Fibroblast of lung (primary cell): ENCODE data around the gene SCIN. TPM values are rescaled to one million over a fixed set of nuclear protein-coding genes. Genes with fewer than 3 reads are reported as not detected.
"Not testable (repeated sequence)": the region's sequence is repeated elsewhere in the genome, so short reads cannot be mapped to it uniquely, and the experiment has no call there.

Experiments
- DNase-seq, 2 donors: peaks; one replicate each; pipeline versions ENCODE4 v3.0.0 to v3.0.0-alpha.2; 2010; ENCODE audit warnings: low read depth in 2 of 2
- H2AFZ ChIP-seq: 2 replicates; pipeline ENCODE4 v1.5.1; 2012; ENCODE audit warnings: low read length, control low read depth, inconsistent platforms
- H3K27ac ChIP-seq: 2 replicates; pipeline ENCODE4 v1.5.1; 2011; ENCODE audit warnings: low read length, control low read depth; ENCODE audit not compliant: insufficient read depth
- H3K27me3 ChIP-seq: 2 replicates; pipeline ENCODE4 v1.5.1; 2011; ENCODE audit warnings: mild to moderate bottlenecking, low read length; ENCODE audit not compliant: control insufficient read depth, insufficient read depth
- H3K36me3 ChIP-seq: 2 replicates; pipeline ENCODE4 v1.5.1; 2011; ENCODE audit warnings: low read length; ENCODE audit not compliant: control insufficient read depth, insufficient read depth
- H3K4me1 ChIP-seq: 2 replicates; pipeline ENCODE4 v1.5.1; 2011; ENCODE audit warnings: low read length; ENCODE audit not compliant: control insufficient read depth, insufficient read depth; ENCODE audit errors: extremely low read depth
- H3K4me2 ChIP-seq: 2 replicates; pipeline ENCODE4 v1.5.1; 2011; ENCODE audit warnings: low read length, control low read depth; ENCODE audit not compliant: insufficient read depth; ENCODE audit errors: extremely low read depth
- H3K4me3 ChIP-seq, 4 experiments: fragments of 200-600 bp in 1 of 4; sonication (generic) in 1 of 4; replicated peaks in 1 of 4; 2 replicates each; pipeline ENCODE4 v1.5.1; 2011 to 2016; ENCODE audit warnings: low read length in 4 of 4, low read depth in 3 of 4, mild to moderate bottlenecking in 3 of 4, control low read depth in 2 of 4, inconsistent platforms in 1 of 4, mixed read lengths in 1 of 4; ENCODE audit not compliant: insufficient read depth in 1 of 4; ENCODE audit errors: control extremely low read depth in 1 of 4
- H3K79me2 ChIP-seq: 2 replicates; pipeline ENCODE4 v1.5.1; 2012; ENCODE audit warnings: mild to moderate bottlenecking, low read length, inconsistent platforms; ENCODE audit not compliant: control insufficient read depth, insufficient read depth
- H3K9ac ChIP-seq: 2 replicates; pipeline ENCODE4 v1.5.1; 2011; ENCODE audit warnings: mild to moderate bottlenecking, low read length, control low read depth; ENCODE audit not compliant: insufficient read depth
- H3K9me3 ChIP-seq: 2 replicates; pipeline ENCODE4 v1.5.1; 2012; ENCODE audit warnings: low read depth, low read length; ENCODE audit not compliant: control insufficient read depth, insufficient read depth
- H4K20me1 ChIP-seq: 2 replicates; pipeline ENCODE4 v1.5.1; 2011; ENCODE audit warnings: low read length; ENCODE audit not compliant: control insufficient read depth, insufficient read depth; ENCODE audit errors: extremely low read depth
- CTCF ChIP-seq, 2 donors: IDR thresholded peaks in 1 of 2; conservative IDR thresholded peaks in 1 of 2; 1 replicate in 1 of 2; 2 replicates in 1 of 2; pipeline ENCODE4 v1.5.1; 2011 to 2012; ENCODE audit warnings: low read length in 2 of 2, control low read depth in 1 of 2, inconsistent platforms in 1 of 2, low read depth in 1 of 2, mild to moderate bottlenecking in 1 of 2
- EZH2 ChIP-seq: IDR thresholded peaks from 2 replicates; pipeline ENCODE4 v1.5.1; 2012; ENCODE audit warnings: low read length, control low read depth, mild to moderate bottlenecking; ENCODE audit errors: missing control alignments
- polyA plus RNA-seq, 2 donors: library from polyadenylated mRNA; depleted of rRNA in 1 of 2; stranded (reverse) in 1 of 2; unstranded in 1 of 2; fragments of >200 nt; gene quantifications; 2 replicates each; pipeline ENCODE4 v1.2.1, GENCODE V29; 2011 to 2012; ENCODE audit warnings: missing spikeins in 1 of 2
- total RNA-seq: library from RNA; depleted of rRNA; stranded (reverse); fragments of >200 nt; gene quantifications from 2 replicates; pipeline ENCODE4 v1.2.1, GENCODE V29; 2014

The SCIN gene
- total and polyA plus RNA-seq, 2 donors (not counting 1 experiment from before 2014, with no cell fraction given): 0.08 to 0.17 TPM

- Histone ChIP-seq H3K79me2 (no peaks in the 10 kb centered on the region), H3K9ac (no peak overlapping the region), H3K36me3 (no peaks in the 10 kb centered on the region), H3K27ac (no peak overlapping the region), H3K4me3 (no peak overlapping the region), H2AFZ (peak overlapping the region; percentile 0), H4K20me1 (no peaks in the 10 kb centered on the region), H3K9me3 (no peaks in the 10 kb centered on the region), H3K4me1 (no peaks in the 10 kb centered on the region), H3K27me3 (no peaks in the 10 kb centered on the region), H3K4me2 (no peak overlapping the region)
- TF ChIP-seq EZH2 (no peak), CTCF (conservative IDR thresholded peaks at IDR 0.05 in 1 of 2, IDR thresholded peaks at IDR 0.05 in 1 of 2; ENCODE audit: low read depth in 1 of 2, low read length in 2 of 2) (no peak)
- DNase-seq: no peak
Observed at GRCh38 chr7:12643644-12644043, 73.1 kb downstream of the SCIN start.

GRCh38 chr7:12645212-12645611 lies 74.7 kb downstream of the SCIN start:
- H2AFZ ChIP-seq, H3K4me1 ChIP-seq, H3K27ac ChIP-seq, H3K4me2 ChIP-seq, H3K36me3 ChIP-seq, H3K9me3 ChIP-seq, H4K20me1 ChIP-seq, H3K4me3 ChIP-seq, H3K9ac ChIP-seq, H3K27me3 ChIP-seq, H3K79me2 ChIP-seq, DNase-seq: not testable (repeated sequence)

GRCh38 chr7:12646139-12646538 lies 75.6 kb downstream of the SCIN start:
- TF ChIP-seq CTCF (conservative IDR thresholded peaks at IDR 0.05 in 1 of 2, IDR thresholded peaks at IDR 0.05 in 1 of 2; ENCODE audit: low read depth in 1 of 2, low read length in 2 of 2) (no peak), EZH2 (no peak)
- H3K36me3 ChIP-seq: no peaks in the 10 kb centered on the region
- H3K27ac ChIP-seq: no peak overlapping the region
- no peak overlapping the region for H3K4me3 ChIP-seq
- no peaks in the 10 kb centered on the region for H4K20me1 ChIP-seq
- H2AFZ ChIP-seq: no peak overlapping the region
- H3K9ac ChIP-seq: no peak overlapping the region
- no peaks in the 10 kb centered on the region for H3K9me3 ChIP-seq
- H3K27me3 ChIP-seq: no peaks in the 10 kb centered on the region
- H3K4me2 ChIP-seq: no peak overlapping the region
- no peaks in the 10 kb centered on the region for H3K79me2 ChIP-seq
- DNase-seq: peak in 1 of 2 donors; percentile 92
- H3K4me1 ChIP-seq: no peaks in the 10 kb centered on the region
